Lower lobe of right lung (tissue), 2 donors: ENCODE results near the gene CYP4A22. TPM values are rescaled to one million over a fixed set of nuclear protein-coding genes. Genes with fewer than 3 reads are reported as not detected.
"Not testable (repeated sequence)": the region's sequence is repeated elsewhere in the genome, so short reads cannot be mapped to it uniquely, and the experiment has no call there.

Experiments
- ATAC-seq, 2 donors: fragments of 200-7000 bp; cut with Tn5 transposase; one replicate each; pipeline ENCODE4 v1.9.1; 2020 to 2022; ENCODE audit warnings: mild to moderate bottlenecking in 2 of 2, moderate library complexity in 2 of 2
- DNase-seq: peaks from one replicate; pipeline ENCODE4 v3.0.0-alpha.2; 2020
- H3K27ac ChIP-seq: fragments of 200-600 bp; one replicate; pipeline ENCODE4 v1.8.0; 2022
- H3K27me3 ChIP-seq: fragments of 200-600 bp; one replicate; pipeline ENCODE4 v1.8.0; 2022; ENCODE audit warnings: low read depth
- H3K36me3 ChIP-seq: fragments of 200-600 bp; one replicate; pipeline ENCODE4 v1.8.0; 2022; ENCODE audit warnings: mild to moderate bottlenecking
- H3K4me1 ChIP-seq: fragments of 200-600 bp; one replicate; pipeline ENCODE4 v1.8.0; 2022
- H3K4me3 ChIP-seq: fragments of 200-600 bp; one replicate; pipeline ENCODE4 v1.8.0; 2022; ENCODE audit warnings: mild to moderate bottlenecking
- H3K9me3 ChIP-seq: fragments of 200-600 bp; one replicate; pipeline ENCODE4 v1.8.0; 2022
- intact Hi-C: fragments of 100-400 bp; cut with DNase I; formaldehyde crosslinking; loops from one replicate; pipeline ENCODE4 v1.11.0; 2022
- total RNA-seq: library from RNA; stranded (reverse); fragmentation: NEBNext Ultra II Directional; extraction: Animal tissue kit (Norgen Biotek cat#: 25700); gene quantifications from one replicate; pipeline ENCODE4 v1.2.1, GENCODE V29; 2021
- TF ChIP-seq, protein P1 (sequence below): fragments of 200-600 bp; IDR thresholded peaks from one replicate; pipeline ENCODE4 v1.8.0; 2022; ENCODE audit warnings: antibody characterized with exemption, mild to moderate bottlenecking
- donor health status: DM: no; HTN: yes; CAD: no; lungs with severe emphysema.

Gene CYP4A22
- total RNA-seq, 1 donor from 2014 or later = not detected

GRCh38 chr1:47113178-47113577, 24.1 kb upstream of the CYP4A22 start:
- no peaks in the 10 kb centered on the region for H3K36me3 ChIP-seq
- no peaks in the 10 kb centered on the region for H3K9me3 ChIP-seq
- intact Hi-C loops = no loop called here
- no peaks in the 10 kb centered on the region for H3K27me3 ChIP-seq
- DNase-seq (no peak), ATAC-seq (no peak)
- TF ChIP-seq, protein P1, sequence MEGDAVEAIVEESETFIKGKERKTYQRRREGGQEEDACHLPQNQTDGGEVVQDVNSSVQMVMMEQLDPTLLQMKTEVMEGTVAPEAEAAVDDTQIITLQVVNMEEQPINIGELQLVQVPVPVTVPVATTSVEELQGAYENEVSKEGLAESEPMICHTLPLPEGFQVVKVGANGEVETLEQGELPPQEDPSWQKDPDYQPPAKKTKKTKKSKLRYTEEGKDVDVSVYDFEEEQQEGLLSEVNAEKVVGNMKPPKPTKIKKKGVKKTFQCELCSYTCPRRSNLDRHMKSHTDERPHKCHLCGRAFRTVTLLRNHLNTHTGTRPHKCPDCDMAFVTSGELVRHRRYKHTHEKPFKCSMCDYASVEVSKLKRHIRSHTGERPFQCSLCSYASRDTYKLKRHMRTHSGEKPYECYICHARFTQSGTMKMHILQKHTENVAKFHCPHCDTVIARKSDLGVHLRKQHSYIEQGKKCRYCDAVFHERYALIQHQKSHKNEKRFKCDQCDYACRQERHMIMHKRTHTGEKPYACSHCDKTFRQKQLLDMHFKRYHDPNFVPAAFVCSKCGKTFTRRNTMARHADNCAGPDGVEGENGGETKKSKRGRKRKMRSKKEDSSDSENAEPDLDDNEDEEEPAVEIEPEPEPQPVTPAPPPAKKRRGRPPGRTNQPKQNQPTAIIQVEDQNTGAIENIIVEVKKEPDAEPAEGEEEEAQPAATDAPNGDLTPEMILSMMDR = no peak
- no peaks in the 10 kb centered on the region for H3K4me1 ChIP-seq
- H3K27ac ChIP-seq = no peak overlapping the region
- H3K4me3 ChIP-seq = no peak overlapping the region

- ATAC-seq, H3K36me3 ChIP-seq, intact Hi-C loops, H3K27me3 ChIP-seq, H3K9me3 ChIP-seq, H3K4me3 ChIP-seq, H3K27ac ChIP-seq, DNase-seq, H3K4me1 ChIP-seq: not testable (repeated sequence)
Observed at GRCh38 chr1:47121039-47121438, 16.2 kb upstream of the CYP4A22 start.

GRCh38 chr1:47124834-47125233, 12.4 kb upstream of the CYP4A22 start:
- H3K27ac ChIP-seq, DNase-seq, H3K36me3 ChIP-seq, H3K4me1 ChIP-seq, ATAC-seq, H3K4me3 ChIP-seq, intact Hi-C loops, H3K27me3 ChIP-seq, H3K9me3 ChIP-seq: not testable (repeated sequence)

- ATAC-seq, H3K27ac ChIP-seq, H3K27me3 ChIP-seq, H3K4me1 ChIP-seq, H3K36me3 ChIP-seq, H3K4me3 ChIP-seq, DNase-seq, intact Hi-C loops, H3K9me3 ChIP-seq: not testable (repeated sequence)
Observed at GRCh38 chr1:47126997-47127396, 10.2 kb upstream of the CYP4A22 start.

DNA sequence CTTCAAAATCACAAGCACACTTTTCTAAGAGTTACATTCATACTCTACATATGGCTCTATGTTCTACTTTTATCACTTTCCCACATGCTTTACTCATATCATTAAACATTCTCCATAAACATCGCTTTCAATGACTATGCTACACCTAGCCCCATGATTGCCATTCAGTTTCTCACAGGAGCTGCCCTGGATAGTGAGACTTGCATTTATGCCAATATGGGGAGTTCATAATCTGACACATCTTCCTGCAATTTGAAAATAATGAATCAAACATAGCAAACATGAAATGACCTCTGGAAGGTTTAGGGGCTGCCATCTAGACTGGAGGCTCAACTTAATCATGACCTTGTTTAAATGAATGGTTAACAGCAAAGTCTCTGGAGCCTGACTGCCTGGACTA, 9.0 kb upstream of the CYP4A22 start:
- Histone ChIP-seq H3K4me1 (no peaks in the 10 kb centered on the region), H3K4me3 (no peak overlapping the region), H3K36me3 (no peaks in the 10 kb centered on the region), H3K9me3 (no peaks in the 10 kb centered on the region), H3K27me3 (no peaks in the 10 kb centered on the region), H3K27ac (no peak overlapping the region)
- intact Hi-C loops = no loop called here
- no peak for ATAC-seq
- DNase-seq = no peak
- TF ChIP-seq, protein P1 = no peak

DNA sequence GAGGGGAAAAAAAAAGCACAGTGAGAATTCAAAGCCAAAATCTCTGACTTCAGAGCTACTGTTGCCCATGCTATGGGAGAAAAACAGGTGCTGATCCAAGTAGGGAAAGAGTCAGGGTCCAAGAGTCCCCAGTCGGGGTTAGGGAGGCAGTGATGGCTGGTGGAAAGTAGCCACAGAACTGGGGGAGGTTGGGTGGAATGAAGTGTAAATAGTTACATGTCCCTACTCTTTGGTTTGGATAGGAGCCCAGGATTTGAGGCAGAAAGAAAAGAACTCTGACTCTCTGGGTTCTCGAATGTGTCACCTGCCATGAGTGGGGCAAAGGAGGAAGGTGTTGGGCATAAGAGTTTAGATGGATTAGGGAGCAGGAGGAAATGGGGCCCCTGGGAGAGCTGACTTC, 8.4 kb upstream of the CYP4A22 start:
- H3K27me3 ChIP-seq, H3K4me1 ChIP-seq, H3K4me3 ChIP-seq, H3K9me3 ChIP-seq, intact Hi-C loops, DNase-seq, H3K36me3 ChIP-seq, H3K27ac ChIP-seq: not testable (repeated sequence)
- ATAC-seq = peak; percentile 88 to 94

- intact Hi-C loops, H3K4me1 ChIP-seq, H3K9me3 ChIP-seq, H3K36me3 ChIP-seq, H3K4me3 ChIP-seq, H3K27me3 ChIP-seq: not testable (repeated sequence)
- DNase-seq (peak; percentile 68), ATAC-seq (peak; percentile 93 to 98)
- H3K27ac ChIP-seq = peak overlapping the region; percentile 56
Observed at GRCh38 chr1:47129489-47130230, 7.6 kb upstream of the CYP4A22 start.

DNA sequence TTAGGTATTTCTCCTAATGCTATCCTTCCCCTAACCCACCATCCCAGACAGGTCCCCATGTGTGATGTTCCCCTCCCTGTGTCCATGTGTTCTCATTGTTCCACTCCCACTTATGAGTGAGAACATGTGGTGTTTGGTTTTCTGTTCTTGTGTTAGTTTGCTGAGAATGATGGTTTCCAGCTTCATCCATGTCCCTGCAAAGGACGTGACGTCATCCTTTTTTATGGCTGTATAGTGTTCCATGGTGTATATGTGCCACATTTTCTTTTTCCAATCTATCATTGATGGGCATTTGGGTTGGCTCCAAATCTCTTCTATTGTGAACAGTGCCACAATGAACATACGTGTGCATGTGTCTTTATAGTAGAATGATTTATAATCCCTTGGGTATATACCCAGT, 4.6 kb upstream of the CYP4A22 start:
- H3K27ac ChIP-seq, DNase-seq, H3K9me3 ChIP-seq, intact Hi-C loops, H3K4me3 ChIP-seq, H3K27me3 ChIP-seq, ATAC-seq, H3K36me3 ChIP-seq, H3K4me1 ChIP-seq: not testable (repeated sequence)
